H1 (cell line): ENCODE measurements around the gene SLC23A2. TPM values are rescaled to one million over a fixed set of nuclear protein-coding genes. Genes with fewer than 3 reads are reported as not detected.

Source experiments
- CHD7 ChIP-seq: fragments of 300-600 bp; sonication (generic); IDR thresholded peaks from 2 replicates; pipeline ENCODE4 v1.7.1; 2012; ENCODE audit warnings: low read length, moderate library complexity, mild to moderate bottlenecking, inconsistent platforms; ENCODE audit not compliant: insufficient replicate concordance
- MAX ChIP-seq: IDR thresholded peaks from 2 replicates; pipeline ENCODE4 v1.6.1; 2012; ENCODE audit warnings: inconsistent platforms
- polyA plus RNA-seq, 7 experiments: library from polyadenylated mRNA; depleted of rRNA in 3 of 7; stranded (reverse) in 5 of 7; unstranded in 2 of 7; fragments of >200 nt in 5 of 7; fragments of 200-250 nt in 2 of 7; gene quantifications; 1 replicate in 5 of 7; 2 replicates in 1 of 7; 4 replicates in 1 of 7; pipeline versions ENCODE4 v1.2.1 to v1.2.3, GENCODE V29; 2011 to 2013; ENCODE audit warnings: missing spikeins in 2 of 7, mixed read lengths in 2 of 7
- total RNA-seq: library from RNA; stranded (reverse); fragmentation: NEBNext Ultra II Directional; extraction: Animal tissue kit (Norgen Biotek cat#: 25700); gene quantifications from 2 replicates; pipeline ENCODE4 v1.2.1, GENCODE V29; 2021

Gene SLC23A2
- total and polyA plus RNA-seq, 2 of the 8 experiments (the other 6 are each of a cell fraction or from before 2014, with no cell fraction given) = 17.0 to 18.6 TPM

GRCh38 chr20:4876731-4877130 lies 124.6 kb downstream of the SLC23A2 start (continued):
- no peak for TF ChIP-seq MAX
- TF ChIP-seq CHD7 = no peak
- TF ChIP-seq, all 59 proteins: peak for 0
